Measurements from ENCODE around the gene MYO5B.
"Not testable (repeated sequence)": the region's sequence is repeated elsewhere in the genome, so short reads cannot be mapped to it uniquely, and the experiment has no call there.

Gene MYO5B

DNA sequence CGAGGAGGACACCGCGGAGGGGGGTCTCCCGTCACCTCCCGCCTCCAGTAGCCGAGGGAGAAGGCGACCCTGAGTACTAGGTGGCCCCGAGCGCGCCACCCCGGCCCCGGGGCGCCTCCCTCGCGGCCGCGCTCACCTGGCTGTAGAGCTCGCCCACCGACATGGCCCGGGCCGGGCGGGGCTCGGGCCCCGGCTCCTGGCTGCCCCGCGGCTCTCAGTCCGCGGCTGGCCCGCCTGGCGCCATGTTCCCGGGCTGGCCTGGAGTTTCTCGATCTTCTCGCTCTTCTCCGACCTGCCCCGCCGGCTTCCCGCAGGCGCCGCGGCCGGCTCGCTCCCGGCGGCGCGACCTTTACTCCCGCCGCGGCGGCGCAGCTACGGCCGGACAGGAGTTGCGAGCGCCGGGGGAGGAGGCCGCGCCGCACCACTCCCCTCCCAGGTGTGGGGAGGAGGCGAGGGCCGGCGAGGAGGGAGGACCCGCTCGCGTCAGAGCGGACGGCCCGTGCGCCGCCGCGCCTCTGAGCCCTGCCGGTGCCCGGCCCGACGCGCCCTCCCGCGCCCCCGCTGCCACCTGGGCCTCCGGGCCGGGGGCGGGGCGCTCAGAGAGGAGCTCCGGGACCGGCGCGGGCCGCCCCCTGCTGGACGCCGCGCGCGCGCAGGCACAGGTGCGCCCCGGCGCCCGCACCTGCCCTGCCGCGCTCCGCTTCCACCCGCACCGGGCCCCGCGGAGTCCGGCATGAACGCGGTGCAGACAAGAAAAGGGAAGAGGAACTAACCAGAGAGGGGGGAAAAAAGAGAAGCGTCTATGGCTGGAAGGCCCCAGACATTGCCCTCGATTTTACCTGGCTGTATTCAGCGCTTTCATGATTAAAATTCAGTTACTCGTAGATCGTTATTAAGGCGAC lies at the start of gene MYO5B:
MYO5B (minus strand) TSS at position 517 of the 902 bp plus-strand sequence; CDS start at position 163, 354 bp downstream.
- peak; percentile 38 for DNase-seq

DNA sequence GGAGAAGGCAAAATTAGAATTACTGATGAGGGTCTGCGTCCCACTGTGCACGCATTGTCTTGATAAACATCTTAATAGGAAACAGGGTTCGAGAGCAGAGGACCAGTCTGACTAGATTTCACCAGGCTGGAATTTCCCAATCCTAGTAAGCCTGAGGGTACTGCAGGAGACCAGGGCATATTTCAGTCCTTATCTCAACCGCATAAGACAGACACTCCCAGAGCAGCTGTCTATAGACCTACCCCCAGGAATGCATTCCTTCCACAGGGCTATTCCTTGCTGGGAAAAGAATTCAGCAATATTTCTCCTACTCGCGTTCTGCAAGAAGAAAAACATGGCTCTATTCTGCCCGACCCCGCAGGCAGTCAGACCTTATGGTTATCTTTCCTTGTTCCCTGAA lies 46.8 kb upstream of the MYO5B start:
- not testable (repeated sequence) for DNase-seq

DNA sequence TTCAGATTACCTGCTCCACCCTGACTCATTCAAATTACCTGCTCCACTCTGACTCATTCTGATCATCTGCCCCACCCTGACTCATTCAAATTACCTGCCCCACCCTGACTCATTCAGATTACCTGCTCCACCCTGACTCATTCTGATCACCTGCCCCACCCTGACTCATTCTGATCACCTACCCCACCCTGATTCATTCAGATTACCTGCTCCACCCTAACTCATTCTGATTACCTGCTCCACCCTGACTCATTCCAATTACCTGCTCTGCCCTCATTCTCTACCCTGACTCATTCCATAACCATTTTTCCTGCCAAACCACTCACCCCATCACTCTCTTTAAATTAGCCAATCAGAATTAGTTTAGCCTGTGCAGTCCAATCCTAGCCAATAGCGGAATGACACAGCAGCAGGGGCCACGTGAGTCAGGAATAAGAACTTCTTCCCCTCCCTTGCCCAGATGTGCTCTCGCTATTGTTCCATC lies 45.2 kb upstream of the MYO5B start:
- peak; percentile 40 for DNase-seq

- DNase-seq: no peak
Measured at GRCh38 chr18:50232419-50232818, 37.5 kb upstream of the MYO5B start.

DNA sequence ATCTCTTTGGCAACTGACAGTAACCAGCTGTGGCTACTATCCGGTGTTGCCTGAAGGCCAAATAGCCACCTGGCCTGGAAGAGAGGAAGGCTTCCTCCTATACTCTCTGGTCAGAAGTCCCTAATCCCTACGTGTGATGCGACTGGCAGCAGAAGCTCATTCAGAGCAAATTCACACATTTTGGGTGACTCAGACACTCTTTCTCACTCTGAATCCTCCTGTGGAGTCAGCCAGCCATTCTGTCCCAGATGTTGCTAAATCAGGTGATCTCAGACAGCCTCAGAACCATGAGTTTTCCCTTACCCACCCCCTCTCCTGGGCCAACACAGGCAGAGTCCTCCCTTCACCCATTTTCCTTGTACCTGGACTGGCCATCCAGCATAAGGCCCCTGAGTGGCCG lies 36.7 kb upstream of the MYO5B start:
- DNase-seq: peak; percentile 24

DNA sequence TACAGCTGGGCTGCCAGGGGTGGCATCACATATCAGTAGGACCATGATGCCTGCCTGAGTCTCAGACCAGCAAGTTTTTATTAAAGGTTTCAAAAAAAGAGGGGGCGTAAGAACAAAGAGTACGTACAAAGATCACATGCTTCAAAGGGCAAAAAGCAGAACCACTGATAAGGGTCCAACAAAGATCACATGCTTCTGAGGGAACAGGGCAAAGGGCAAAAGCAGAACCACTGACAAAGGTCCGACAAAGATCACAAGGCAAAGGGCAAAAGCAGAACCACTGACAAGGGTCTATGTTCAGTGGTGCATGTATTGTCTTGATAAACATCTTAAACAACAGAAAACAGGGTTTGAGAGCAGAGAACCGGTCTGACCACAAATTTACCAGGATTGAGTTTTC lies 25.3 kb upstream of the MYO5B start:
- DNase-seq: not testable (repeated sequence)

DNA sequence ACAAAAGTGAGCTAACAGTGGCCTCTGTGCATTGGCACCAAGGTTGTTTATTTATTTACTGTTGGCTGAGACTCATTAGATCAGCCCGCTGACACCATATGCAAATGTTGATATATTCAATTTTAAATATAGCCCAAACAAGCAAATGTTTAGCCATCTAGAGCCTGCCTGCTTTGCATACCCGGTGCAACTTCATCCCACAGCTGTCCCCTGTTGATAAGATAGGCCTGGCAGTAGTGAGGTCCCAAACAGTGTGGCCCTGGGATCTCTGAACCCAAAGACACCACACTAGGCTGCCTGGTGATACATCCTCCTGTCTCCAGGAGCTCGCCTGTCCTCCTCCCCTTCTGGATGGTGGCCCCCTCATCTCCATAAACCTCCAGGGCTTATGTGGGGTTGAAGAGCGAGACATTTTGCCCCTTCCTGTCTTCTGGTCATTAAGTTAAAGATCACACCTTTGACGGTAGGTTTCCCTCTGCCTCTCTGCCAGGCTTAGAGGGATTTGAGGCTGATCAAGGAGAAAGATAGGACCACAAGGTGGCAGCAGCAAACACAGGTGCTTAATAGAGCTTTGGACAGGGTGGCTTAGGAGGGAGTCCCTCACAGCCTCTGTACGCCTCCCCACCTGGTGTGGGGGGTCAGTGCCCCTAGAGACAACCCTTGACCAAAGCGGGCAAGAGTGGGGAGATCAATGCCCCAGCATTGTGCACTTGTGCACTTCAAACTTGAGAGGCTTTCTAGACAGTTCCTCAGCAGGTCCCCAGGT lies 23.7 kb upstream of the MYO5B start:
- DNase-seq: peak; percentile 13

- DNase-seq: no peak
Measured at GRCh38 chr18:50209311-50209710, 14.4 kb upstream of the MYO5B start.

GRCh38 chr18:50207722-50208121 lies 12.8 kb upstream of the MYO5B start:
- no peak for DNase-seq

DNA sequence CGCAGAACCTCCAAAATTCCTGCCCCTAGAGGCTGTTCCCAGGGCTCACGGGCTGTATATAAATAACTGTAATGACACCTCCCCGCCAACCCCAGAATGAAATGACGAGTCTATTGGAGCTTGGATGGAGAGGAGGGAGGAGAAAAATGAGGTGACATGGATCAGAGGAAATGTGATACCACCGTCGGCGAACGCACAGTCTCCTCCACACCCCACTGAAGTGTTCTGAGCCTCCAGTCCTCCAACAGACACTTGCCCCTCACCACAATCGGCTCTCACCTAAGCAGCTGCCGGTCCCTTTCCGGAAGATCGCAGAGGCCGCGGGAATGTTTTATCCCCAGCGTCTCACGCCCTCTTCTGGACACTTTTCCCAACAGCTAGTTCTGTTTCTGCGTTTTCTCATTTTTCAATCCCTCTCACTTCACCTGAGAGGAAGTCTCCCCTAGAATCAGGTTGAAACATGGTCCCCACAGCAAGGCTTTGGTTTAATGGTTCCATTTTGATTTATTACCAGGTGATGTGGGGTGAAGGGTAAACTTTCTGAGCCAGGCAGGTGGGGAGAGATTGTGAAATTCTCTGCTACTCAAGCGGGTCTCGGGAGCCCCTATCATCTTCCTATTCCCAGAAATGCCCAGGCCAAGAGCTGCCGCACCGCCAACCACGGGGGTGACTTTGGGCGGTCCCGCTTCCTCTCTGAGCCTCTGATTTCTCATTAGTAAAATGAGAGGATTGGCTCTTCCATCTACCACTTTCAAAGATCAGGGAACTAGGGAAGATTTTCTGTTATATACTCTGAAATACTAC lies 9.1 kb upstream of the MYO5B start:
- peak; percentile 6 for DNase-seq

DNA sequence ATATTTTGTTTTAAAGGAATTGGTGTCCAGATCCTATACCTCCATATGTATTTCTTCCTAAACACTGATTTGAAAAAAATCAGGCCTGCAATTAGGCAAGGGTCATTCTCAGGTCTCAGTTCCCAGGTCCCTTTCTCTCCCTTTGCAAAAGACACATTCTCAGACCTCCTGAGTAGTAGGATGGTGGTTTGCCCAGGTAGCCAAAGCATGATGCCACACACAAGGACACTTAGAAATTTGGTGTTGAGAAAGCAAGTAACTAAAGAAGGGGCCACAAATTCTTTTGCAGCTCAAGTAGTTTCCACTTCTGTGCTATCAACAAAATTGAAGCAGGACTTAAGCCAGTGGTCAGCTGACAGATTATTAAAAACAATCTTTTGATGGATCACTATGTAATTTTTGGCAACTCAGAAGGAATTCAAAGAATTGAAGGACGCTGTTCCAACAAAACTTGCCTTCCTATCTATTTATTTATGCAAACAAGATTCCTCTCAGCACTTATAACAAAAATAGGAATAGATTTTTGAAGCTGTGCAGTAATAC lies 6.6 kb upstream of the MYO5B start:
- no peak for DNase-seq

GRCh38 chr18:50199921-50200320 lies 5.0 kb upstream of the MYO5B start:
- no peak for DNase-seq

DNA sequence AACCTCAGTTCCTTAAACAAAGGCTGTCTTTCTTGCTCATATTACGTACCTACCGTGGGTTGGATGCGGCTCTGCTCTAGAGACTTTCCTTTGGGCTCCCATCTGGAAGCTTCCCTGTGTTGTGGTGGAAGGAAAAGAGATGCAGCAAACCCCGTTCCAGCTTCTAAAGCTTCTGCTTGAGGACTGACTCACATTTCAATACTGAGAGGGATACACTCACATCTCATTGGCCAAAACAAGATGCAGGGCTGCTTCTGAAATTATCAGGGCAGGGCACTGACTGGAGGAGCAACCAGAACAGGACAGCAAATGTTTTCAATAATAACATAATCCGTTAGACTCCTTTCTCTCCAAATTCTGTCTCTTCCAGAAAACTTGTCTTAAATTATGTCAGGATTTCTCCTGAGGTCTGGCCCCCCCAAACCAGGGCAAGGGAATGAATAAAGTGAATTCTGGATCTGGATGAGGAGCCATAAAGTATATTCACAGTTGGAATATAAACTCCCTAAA lies 4.5 kb upstream of the MYO5B start:
- DNase-seq: no peak

DNA sequence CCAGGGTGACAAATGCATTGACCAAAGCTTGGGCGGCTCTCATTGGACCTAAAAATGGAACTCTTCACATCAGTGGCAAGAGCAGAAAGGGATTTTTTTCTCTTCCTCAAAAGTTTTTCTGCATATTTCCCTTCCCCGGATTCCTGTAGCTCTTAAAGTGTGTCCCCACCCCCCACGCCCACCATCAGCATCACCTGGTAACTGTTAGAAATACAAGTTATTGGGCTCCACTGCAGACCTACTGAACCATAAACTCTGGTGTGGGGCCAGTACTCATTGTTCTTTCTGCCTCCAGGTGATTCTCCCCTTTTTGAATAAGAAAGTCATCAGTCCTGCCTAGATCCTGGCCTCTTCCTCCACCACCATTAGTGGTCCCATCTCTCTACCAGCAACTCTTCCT lies 1.3 kb upstream of the MYO5B start:
- DNase-seq: no peak

GRCh38 chr18:50195689-50196088 lies 742 bp upstream of the MYO5B start:
- no peak for DNase-seq

GRCh38 chr18:50193796-50194630 lies 934 bp downstream of the MYO5B start:
- no peak for DNase-seq

DNA sequence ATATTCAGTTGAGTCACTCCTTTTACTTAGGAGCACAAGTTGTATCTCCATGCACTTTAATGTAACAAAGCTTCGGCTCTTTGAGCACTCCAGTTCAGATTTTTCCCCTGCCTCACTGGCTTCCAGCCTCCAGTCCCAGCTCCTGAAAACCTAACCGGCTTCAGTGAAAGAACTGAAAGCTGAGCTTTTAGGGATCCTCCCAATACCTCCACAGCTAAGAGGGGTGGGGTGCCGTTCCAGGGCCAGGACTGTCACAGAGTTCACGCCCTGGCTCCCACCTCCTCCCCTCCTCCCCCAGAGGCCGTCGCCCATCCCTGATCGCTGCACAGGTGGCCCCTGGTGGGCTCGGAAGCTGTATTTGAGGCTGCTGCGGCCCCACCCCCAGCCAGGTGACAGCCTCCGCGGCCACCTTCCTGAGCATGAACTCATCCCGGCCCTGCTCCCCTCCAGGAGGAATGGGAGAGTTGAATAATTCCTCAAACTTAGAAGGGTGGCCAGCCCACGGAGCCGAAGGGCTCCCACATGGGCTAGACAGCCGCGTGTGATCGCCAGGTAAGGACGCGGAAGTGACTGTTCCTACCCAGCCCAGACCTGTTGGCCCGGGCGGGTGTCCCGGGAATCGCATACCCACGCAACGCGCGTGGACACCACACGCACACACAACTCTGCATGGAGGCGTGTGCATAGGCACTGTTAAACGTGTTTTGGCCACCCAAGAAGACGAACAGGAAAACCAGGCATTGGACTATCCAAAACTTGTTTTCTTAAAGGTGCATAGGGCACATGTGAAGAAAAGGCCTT lies 1.8 kb downstream of the MYO5B start:
- DNase-seq: no peak

DNA sequence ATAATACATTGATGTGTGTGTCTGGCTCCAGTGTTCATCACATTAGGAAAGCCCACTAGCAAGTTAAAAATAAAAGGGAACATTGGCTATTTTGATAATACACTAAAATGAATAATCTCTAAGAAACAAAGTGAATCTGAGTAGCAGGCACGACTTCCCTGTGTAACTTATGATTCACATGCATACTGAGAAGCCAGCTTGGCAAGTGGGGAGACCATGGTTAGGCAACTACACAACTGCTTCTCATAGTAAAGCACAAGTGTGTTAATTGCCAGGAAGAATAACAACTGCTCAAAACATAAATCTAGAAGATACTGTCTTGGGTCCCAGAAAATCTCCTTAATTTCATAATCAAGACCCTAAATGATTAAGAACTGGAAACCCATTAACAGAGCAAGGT lies 4.0 kb downstream of the MYO5B start:
- DNase-seq: no peak

- DNase-seq: peak; percentile 8
Measured at GRCh38 chr18:50190236-50190635, 4.7 kb downstream of the MYO5B start.

DNA sequence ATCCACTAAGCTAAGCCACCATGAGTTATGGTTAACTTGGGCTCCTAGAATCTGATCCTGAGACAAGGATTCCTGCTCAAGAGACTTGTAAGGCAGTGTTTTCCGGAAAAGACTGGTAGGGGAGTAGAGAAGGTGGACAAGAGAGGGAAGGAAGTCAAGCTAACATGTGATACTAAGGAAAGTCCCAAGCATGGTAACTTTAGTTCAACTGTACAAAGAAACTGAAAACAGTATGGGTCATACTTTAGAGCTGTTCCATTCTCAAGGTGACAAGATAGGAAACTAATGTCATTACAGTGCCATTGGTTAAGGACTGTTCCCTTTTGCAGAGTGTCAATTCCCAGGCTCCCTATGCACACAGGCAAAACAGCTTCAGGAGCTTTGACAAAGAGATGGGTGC lies 5.8 kb downstream of the MYO5B start:
- no peak for DNase-seq

DNA sequence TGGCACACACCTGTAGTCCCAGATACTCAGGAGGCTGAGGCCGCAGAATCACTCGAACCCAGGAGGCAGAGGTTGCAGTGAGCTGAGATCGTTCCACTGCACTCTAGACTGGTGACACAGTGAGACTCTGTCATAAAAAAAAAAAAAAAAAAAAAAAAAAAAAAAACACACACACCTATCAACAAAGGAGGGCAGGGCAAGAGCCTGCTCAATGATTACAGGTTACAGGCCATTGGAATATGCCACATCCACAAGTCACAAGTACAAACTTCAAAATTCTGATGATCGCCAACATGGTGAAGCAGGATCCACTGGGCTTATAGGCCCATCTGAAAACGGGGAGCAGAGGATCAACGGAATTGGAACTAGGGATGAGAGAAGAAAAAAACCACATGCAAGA lies 6.3 kb downstream of the MYO5B start:
- DNase-seq: no peak

Measured in stimulated activated CD4-positive, alpha-beta T cell treated with anti-CD3 and anti-CD28 coated beads, Interleukin-1b, Interleukin-23, amount 100 ng/mL, for 48 hours (primary cell).